HG03432 (cell line): ENCODE data around the gene FABP3.
"Not testable (repeated sequence)": the region's sequence is repeated elsewhere in the genome, so short reads cannot be mapped to it uniquely, and the experiment has no call there.

Source experiments
- ATAC-seq: cut with Tn5 transposase; IDR thresholded peaks from one replicate; pipeline ENCODE4 v1.9.1; 2021; ENCODE audit warnings: mild to moderate bottlenecking, moderate library complexity; ENCODE audit not compliant: unreplicated experiment

The FABP3 gene

GRCh38 chr1:31399976-31400375 lies 27.1 kb upstream of the FABP3 start:
- no peak for ATAC-seq

GRCh38 chr1:31398246-31398645 lies 25.4 kb upstream of the FABP3 start:
- no peak for ATAC-seq

- ATAC-seq: no peak
These were observed 24.7 kb upstream of the FABP3 start for GRCh38 chr1:31397360-31398095.

GRCh38 chr1:31396633-31397351 lies 23.9 kb upstream of the FABP3 start:
- no peak for ATAC-seq

- peak; percentile 82 for ATAC-seq
These were observed 21.8 kb upstream of the FABP3 start for GRCh38 chr1:31394584-31395193.

- no peak for ATAC-seq
These were observed 20.6 kb upstream of the FABP3 start for GRCh38 chr1:31393463-31393862.

DNA sequence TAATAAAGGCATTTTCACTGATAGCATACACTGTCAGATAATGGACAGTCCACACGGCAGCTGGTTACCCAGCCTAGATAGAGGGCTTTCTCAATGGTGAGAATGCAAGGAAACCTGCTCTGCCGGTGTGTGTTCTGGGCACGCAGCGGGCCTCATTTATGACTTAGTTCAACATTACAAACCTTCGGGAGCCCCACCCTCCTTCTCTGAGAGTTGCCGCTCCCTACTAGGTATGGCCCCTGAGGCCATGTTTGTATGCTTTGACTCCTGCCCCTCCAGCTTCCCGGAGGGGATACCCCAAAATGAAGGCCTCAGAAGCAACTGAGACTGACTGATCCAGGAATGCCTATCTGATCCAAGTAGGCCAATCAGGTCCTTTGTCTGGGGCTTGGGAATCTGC lies 17.2 kb upstream of the FABP3 start:
- no peak for ATAC-seq

DNA sequence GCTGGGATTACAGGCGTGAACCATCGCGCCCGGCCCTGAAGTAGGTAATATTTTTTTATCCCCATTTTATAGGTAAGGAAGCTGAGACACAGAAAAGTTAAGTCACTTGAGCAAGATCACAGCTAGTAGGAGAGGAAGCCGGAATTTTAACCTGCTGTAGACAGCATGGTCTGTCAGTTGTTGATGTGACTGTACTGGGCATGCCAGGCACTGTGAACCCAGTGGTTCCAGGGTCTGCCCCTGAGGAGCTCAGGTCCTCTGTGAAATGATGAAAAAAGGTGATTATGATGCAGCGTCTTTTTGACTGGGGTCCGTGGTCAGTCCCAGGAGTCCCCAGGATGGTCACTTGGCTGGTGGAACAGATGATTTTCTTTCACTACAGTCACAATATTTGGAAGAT lies 16.7 kb upstream of the FABP3 start:
- no peak for ATAC-seq

- ATAC-seq: no peak
These were observed 14.7 kb upstream of the FABP3 start for GRCh38 chr1:31387612-31388011.

DNA sequence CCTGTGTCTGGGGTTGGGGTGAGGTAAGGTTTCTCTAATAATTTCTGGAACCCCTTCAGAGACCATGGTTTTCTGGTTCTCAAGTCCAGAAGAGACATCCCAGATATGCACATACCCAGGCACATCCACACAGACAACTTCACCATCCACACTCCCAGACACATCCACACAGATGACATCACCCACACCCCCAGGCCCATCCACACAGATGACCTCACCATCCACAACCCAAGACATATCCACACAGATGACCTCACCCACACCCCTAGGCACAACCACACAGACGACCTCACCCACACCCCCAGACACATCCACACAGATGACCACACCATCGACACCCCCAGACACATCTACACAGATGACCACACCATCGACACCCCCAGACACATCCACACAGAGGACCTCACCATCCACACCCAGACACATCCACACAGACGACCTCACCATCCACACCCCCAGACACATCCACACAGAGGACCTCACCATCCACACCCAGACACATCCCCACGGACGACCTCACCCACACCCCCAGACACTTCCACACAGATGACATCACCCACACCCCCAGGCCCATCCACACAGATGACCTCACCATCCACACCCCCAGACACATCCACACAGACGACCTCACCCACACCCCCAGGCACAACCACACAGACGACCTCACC lies 13.8 kb upstream of the FABP3 start:
- not testable (repeated sequence) for ATAC-seq

DNA sequence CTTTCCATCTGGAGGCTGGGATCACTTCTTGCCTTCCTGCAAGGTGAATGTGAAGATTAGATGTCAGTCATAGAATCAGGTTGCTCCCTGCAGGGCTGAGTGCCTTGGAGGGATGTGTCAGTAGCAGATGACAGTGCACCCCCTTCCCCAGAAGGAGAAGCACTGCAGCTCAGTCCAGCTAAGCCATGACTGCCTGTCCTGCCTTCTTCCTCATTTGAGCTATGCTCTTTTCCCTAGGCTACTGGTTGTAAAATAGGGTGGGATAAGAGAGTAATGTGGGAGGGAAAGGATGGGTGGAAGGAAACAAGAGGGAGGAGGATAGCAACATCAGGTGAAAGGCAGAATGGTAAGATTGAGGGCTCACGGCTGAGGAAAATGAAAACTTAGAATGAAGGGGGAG lies 11.1 kb upstream of the FABP3 start:
- ATAC-seq: no peak

- ATAC-seq: no peak
These were observed 9.6 kb upstream of the FABP3 start for GRCh38 chr1:31382379-31382989.

DNA sequence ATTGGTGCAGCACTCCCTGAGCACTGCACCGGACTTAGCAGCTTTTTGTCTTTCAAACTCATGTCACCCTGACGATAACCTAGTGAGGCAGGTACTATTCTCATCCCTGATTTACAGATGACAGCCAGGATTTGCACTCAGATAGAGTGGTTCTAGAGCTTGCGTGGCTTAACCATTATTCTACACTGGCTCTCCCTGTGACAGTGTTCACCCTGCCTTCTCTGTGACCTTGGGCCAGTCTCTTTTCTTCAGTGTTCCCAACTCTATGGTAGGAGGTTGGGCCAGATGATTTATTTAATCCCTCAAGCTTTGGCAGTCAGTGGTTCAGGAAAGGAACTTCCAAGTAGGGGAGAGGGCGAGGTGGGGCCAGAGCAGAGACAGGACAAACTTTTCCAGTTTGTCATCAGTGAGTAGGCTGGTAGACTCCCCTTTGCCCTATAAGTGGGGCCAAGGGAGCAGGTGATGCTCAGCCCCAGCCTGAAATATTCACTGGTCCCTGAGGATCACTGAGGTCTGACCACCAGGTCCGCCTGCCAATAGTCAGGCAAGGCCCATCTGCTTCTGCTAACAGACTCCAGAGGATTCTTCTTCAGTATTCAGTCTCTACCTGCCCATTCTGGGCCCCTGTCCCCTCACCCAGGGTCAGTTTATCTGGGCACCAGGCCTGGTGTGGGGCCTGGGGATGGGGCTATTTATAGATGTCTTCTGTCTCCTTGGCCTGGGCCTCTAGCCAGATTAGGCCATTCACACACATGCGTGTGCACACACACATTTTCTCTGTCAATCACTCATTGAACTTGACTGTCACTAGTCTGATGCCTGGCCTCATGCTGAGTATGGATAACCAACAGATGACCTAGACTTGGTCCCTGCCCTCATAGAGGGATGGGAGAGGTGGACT lies 8.8 kb upstream of the FABP3 start:
- no peak for ATAC-seq

- no peak for ATAC-seq
These were observed 7.3 kb upstream of the FABP3 start for GRCh38 chr1:31380181-31380580.

- ATAC-seq: no peak
These were observed 5.1 kb upstream of the FABP3 start for GRCh38 chr1:31378001-31378400.

DNA sequence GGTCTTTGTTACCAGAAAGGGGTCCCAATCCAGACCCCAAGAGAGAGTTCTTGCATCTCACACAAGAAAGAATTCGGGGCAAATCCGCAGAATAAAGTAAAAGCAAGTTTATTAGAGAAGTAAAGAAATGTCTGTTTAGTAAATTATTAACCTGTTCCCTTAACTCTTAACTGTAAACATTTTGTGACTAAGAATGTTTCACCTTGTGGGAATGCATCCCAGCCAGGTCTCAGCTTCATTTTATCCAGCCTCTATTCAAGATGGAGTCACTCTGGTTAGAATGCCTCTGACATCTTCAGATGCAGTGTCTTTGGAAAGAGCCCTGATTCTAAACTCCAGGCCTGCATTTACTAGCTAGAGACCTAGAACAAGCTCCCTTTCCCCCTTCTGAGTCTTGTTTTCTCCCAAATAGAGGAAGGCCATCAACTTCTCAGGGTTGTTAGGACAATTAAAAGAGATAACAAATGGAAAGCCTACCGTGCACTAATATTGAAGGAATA lies 4.5 kb upstream of the FABP3 start:
- ATAC-seq: no peak

DNA sequence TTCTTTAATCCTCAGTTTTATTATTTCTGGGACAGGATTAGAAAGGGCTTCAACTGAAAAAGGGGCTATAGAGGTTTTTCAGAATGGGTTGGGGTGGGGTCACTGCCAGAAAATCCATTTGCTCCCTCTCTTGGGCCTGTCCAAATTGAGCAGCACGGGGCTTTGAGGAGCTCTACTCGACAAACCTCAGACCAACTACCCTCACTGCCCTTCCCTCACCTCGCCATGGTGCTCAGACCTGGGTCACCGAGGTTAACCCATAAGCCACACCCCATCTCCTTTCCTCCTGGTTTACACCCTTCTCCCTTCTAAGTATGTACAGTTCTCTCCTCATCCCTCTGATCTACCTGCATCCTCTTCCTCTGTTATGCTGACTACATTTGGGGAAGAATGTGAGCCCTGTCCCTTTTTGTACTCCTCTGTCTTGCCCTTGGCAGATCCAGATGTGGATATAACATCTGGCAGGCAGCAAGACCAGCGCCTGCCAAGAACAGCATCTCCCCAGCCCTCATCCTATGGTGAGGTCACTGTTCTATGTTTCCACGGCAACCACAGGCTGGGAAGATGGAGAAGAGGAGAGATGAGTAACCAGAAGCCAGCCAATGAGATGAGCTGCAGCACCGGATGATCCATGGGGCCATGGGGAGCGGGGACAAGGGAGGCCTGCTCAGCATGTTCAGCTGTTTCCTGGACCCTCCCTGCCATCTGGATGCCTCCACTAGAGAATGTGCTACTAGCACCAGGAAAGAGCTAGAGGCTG lies 3.7 kb upstream of the FABP3 start:
- no peak for ATAC-seq

- no peak for ATAC-seq
These were observed 1.8 kb upstream of the FABP3 start for GRCh38 chr1:31374511-31375196.
